Measurements from ENCODE around the gene ZNF532. TPM values are rescaled to one million over a fixed set of nuclear protein-coding genes. Genes with fewer than 3 reads are reported as not detected.

Gene ZNF532
- total RNA-seq, 1 donor from 2014 or later = 137 TPM

- H3K4me3 Mint-ChIP-seq = peak overlapping the region; percentile 57
- Histone ChIP-seq H2AFZ (replicated peaks) (no peak overlapping the region), H3K4me3 (peak overlapping the region; percentile 71), H4K20me1 (ENCODE audit: low read depth) (peaks cover 4% of the 10 kb centered on the region), H3K27ac (no peak overlapping the region), H3K27me3 (no peaks in the 10 kb centered on the region), H3K9me3 (ENCODE audit: low read depth) (no peaks in the 10 kb centered on the region), H3K4me1 (peaks cover 68% of the 10 kb centered on the region), H3F3A (ENCODE audit: low read depth) (peaks cover 81% of the 10 kb centered on the region), H3K9ac (no peak overlapping the region), H3K36me3 (no peaks in the 10 kb centered on the region), H3K79me2 (ENCODE audit: low read depth) (peaks cover 44% of the 10 kb centered on the region), H3K4me2 (peak overlapping the region; percentile 93)
- peak overlapping the region; percentile 100 for H3K27ac Mint-ChIP-seq
- DNase-seq (ENCODE audit: low spot score) = peak; percentile 45
- no peaks in the 10 kb centered on the region for H3K9me3 Mint-ChIP-seq
- peaks cover 13% of the 10 kb centered on the region for H3K27me3 Mint-ChIP-seq (ENCODE audit: insufficient read depth, low read depth)
- H3K36me3 Mint-ChIP-seq = peaks cover 12% of the 10 kb centered on the region
- H3K4me1 Mint-ChIP-seq = peaks cover 68% of the 10 kb centered on the region
- TF ChIP-seq EZH2 (IDR thresholded peaks at IDR 0.05) (no peak), CTCF (IDR thresholded peaks at IDR 0.05) (no peak), EZH2phosphoT487 (IDR thresholded peaks at IDR 0.05) (no peak)
Observed at GRCh38 chr18:58861353-58861752, 3.3 kb upstream of the ZNF532 start.

- no peaks in the 10 kb centered on the region for H3K36me3 ChIP-seq
- no peaks in the 10 kb centered on the region for H3K9me3 ChIP-seq (ENCODE audit: low read depth)
- peak overlapping the region; percentile 97 for H3K27ac ChIP-seq
- no peaks in the 10 kb centered on the region for H3K27me3 ChIP-seq
- peaks cover 74% of the 10 kb centered on the region for H3K4me1 ChIP-seq
- peaks cover 74% of the 10 kb centered on the region for H3K4me1 Mint-ChIP-seq
- no peaks in the 10 kb centered on the region for H3K9me3 Mint-ChIP-seq
- peaks cover 49% of the 10 kb centered on the region for H3K79me2 ChIP-seq (ENCODE audit: low read depth)
- peak overlapping the region; percentile 71 for H3K4me3 ChIP-seq
- no peak for TF ChIP-seq CTCF (IDR thresholded peaks at IDR 0.05)
- TF ChIP-seq EZH2phosphoT487 (IDR thresholded peaks at IDR 0.05) = no peak
- TF ChIP-seq EZH2 (IDR thresholded peaks at IDR 0.05) = no peak
- peak overlapping the region; percentile 93 for H3K4me2 ChIP-seq
- H3K27me3 Mint-ChIP-seq (ENCODE audit: insufficient read depth, low read depth) = peaks cover 13% of the 10 kb centered on the region
- H3K36me3 Mint-ChIP-seq = peaks cover 17% of the 10 kb centered on the region
- H2AFZ ChIP-seq (replicated peaks) = no peak overlapping the region
- H3K9ac ChIP-seq = no peak overlapping the region
- no peak for DNase-seq (ENCODE audit: low spot score)
- peaks cover 81% of the 10 kb centered on the region for H3F3A ChIP-seq (ENCODE audit: low read depth)
- H3K27ac Mint-ChIP-seq = peak overlapping the region; percentile 100
- H4K20me1 ChIP-seq (ENCODE audit: low read depth) = peaks cover 9% of the 10 kb centered on the region
- peak overlapping the region; percentile 88 for H3K4me3 Mint-ChIP-seq
Observed at GRCh38 chr18:58861861-58862301, 2.8 kb upstream of the ZNF532 start.

GRCh38 chr18:58862356-58862755, 2.3 kb upstream of the ZNF532 start:
- Histone ChIP-seq H3K9me3 (ENCODE audit: low read depth) (no peaks in the 10 kb centered on the region), H3K4me2 (peak overlapping the region; percentile 93), H3K36me3 (no peaks in the 10 kb centered on the region), H3K4me1 (peaks cover 78% of the 10 kb centered on the region), H3K79me2 (ENCODE audit: low read depth) (peaks cover 54% of the 10 kb centered on the region), H3F3A (ENCODE audit: low read depth) (peaks cover 81% of the 10 kb centered on the region), H3K9ac (no peak overlapping the region), H4K20me1 (ENCODE audit: low read depth) (peaks cover 14% of the 10 kb centered on the region), H3K27ac (peak overlapping the region; percentile 97), H3K4me3 (peak overlapping the region; percentile 71), H2AFZ (replicated peaks) (no peak overlapping the region), H3K27me3 (no peaks in the 10 kb centered on the region)
- peak; percentile 47 for DNase-seq (ENCODE audit: low spot score)
- H3K36me3 Mint-ChIP-seq = peaks cover 22% of the 10 kb centered on the region
- H3K27me3 Mint-ChIP-seq (ENCODE audit: insufficient read depth, low read depth) = peaks cover 13% of the 10 kb centered on the region
- peaks cover 78% of the 10 kb centered on the region for H3K4me1 Mint-ChIP-seq
- no peaks in the 10 kb centered on the region for H3K9me3 Mint-ChIP-seq
- peak overlapping the region; percentile 100 for H3K27ac Mint-ChIP-seq
- H3K4me3 Mint-ChIP-seq = peak overlapping the region; percentile 88
- TF ChIP-seq CTCF (IDR thresholded peaks at IDR 0.05) (no peak), EZH2 (IDR thresholded peaks at IDR 0.05) (no peak), EZH2phosphoT487 (IDR thresholded peaks at IDR 0.05) (no peak)
